GM12878 (cell line): ENCODE measurements around the gene CFAP52. TPM values are rescaled to one million over a fixed set of nuclear protein-coding genes. Genes with fewer than 3 reads are reported as not detected.

Experiments
- ATAC-seq: fragments of 200-7000 bp; cut with Tn5 transposase; 3 replicates; pipeline ENCODE4 v1.9.1; 2020; ENCODE audit warnings: mild to moderate bottlenecking, moderate library complexity
- BruUV-seq: library from RNA; stranded (reverse); fragments of 400-500 nt; replicated peaks from 2 replicates; lab custom pipeline; 2021; lab: Mats Ljungman, UMichigan
- CTCF ChIA-PET: fragments of 300-600 bp; sonication (Branson Sonifier 250); formaldehyde crosslinking; extraction: SDS; loops from one replicate; lab custom pipeline; 2021; ENCODE audit warnings: inconsistent platforms; lab: Yijun Ruan, JAX
- POLR2A ChIA-PET: fragments of 350-600 bp; formaldehyde crosslinking; extraction: SDS; loops from one replicate; lab custom pipeline; 2021; ENCODE audit warnings: inconsistent platforms; lab: Charles Lee
- RAD21 ChIA-PET: fragments of 300-600 bp; sonication (Branson Sonifier 250); formaldehyde crosslinking; loops from one replicate; lab custom pipeline; 2023; ENCODE audit warnings: antibody characterized with exemption; ENCODE audit not compliant: unreplicated experiment; lab: Charles Lee
- SMC1A ChIA-PET: fragments of 300-600 bp; sonication (Branson Sonifier 250); formaldehyde crosslinking; loops from one replicate; lab custom pipeline; 2023; ENCODE audit not compliant: unreplicated experiment, uncharacterized antibody; lab: Charles Lee
- DNase-seq: peaks from one replicate; pipeline ENCODE4 v3.0.0-alpha.2; 2011; ENCODE audit warnings: low read depth, low spot score
- FAIRE-seq: peaks from 3 replicates; lab custom pipeline; 2011; peaks lifted over from hg19 to GRCh38; lab: Jason Lieb, UNC
- H2AFZ ChIP-seq: 2 replicates; pipeline ENCODE4 v1.6.0; 2011; ENCODE audit warnings: low read depth, low read length, control low read depth; ENCODE audit not compliant: control insufficient read depth
- H3K27ac ChIP-seq: 2 replicates; pipeline ENCODE4 v1.5.1; 2011; ENCODE audit warnings: control low read depth; ENCODE audit not compliant: control insufficient read depth, insufficient read depth
- H3K27me3 ChIP-seq, 2 experiments: replicated peaks in 1 of 2; 2 replicates each; pipeline versions ENCODE4 v1.6.0 to v1.6.1; 2011; ENCODE audit warnings: low read length in 1 of 2; ENCODE audit not compliant: control insufficient read depth in 2 of 2, insufficient read depth in 2 of 2
- H3K36me3 ChIP-seq, 2 experiments: 2 replicates each; pipeline ENCODE4 v1.5.1; 2011; ENCODE audit warnings: low read length in 1 of 2; ENCODE audit not compliant: control insufficient read depth in 2 of 2, insufficient read depth in 2 of 2
- H3K4me1 ChIP-seq: 2 replicates; pipeline ENCODE4 v1.6.1; 2011; ENCODE audit warnings: mild to moderate bottlenecking, low read length, moderate library complexity, mixed read lengths; ENCODE audit not compliant: control insufficient read depth, insufficient read depth
- H3K4me2 ChIP-seq: 2 replicates; pipeline ENCODE4 v1.6.0; 2011; ENCODE audit warnings: control low read depth; ENCODE audit not compliant: control insufficient read depth, insufficient read depth
- H3K4me3 ChIP-seq: fragments of 200-600 bp; sonication (generic); 2 replicates; pipeline ENCODE4 v1.5.1; 2016
- H3K79me2 ChIP-seq: 2 replicates; pipeline ENCODE4 v1.6.0; 2011; ENCODE audit warnings: low read length; ENCODE audit not compliant: control insufficient read depth, insufficient read depth
- H3K9ac ChIP-seq: 2 replicates; pipeline ENCODE4 v1.8.0; 2011; ENCODE audit warnings: low read length, control low read depth, mixed read lengths; ENCODE audit not compliant: control insufficient read depth, insufficient read depth
- H3K9me3 ChIP-seq: replicated peaks from 3 replicates; pipeline ENCODE4 v1.5.1; 2011; ENCODE audit warnings: mild to moderate bottlenecking, low read length; ENCODE audit not compliant: control insufficient read depth, insufficient read depth
- H4K20me1 ChIP-seq: 2 replicates; pipeline ENCODE4 v1.6.0; 2011; ENCODE audit not compliant: control insufficient read depth, insufficient read depth
- BACH1 ChIP-seq: fragments of 450-650 bp; IDR thresholded peaks from 2 replicates; pipeline ENCODE4 v1.6.1; 2017; ENCODE audit warnings: mild to moderate bottlenecking, borderline replicate concordance
- BCLAF1 ChIP-seq: fragments of 450-650 bp; IDR thresholded peaks from 2 replicates; pipeline ENCODE4 v1.6.1; 2017; ENCODE audit warnings: antibody characterized with exemption, mild to moderate bottlenecking, moderate library complexity
- E4F1 ChIP-seq: fragments of 450-650 bp; IDR thresholded peaks from 2 replicates; pipeline ENCODE4 v1.6.1; 2018; ENCODE audit warnings: borderline replicate concordance, mild to moderate bottlenecking; ENCODE audit not compliant: partially characterized antibody
- ESRRA ChIP-seq: IDR thresholded peaks from 2 replicates; pipeline ENCODE4 v1.6.1; 2012; ENCODE audit warnings: mild to moderate bottlenecking, low read length, improper control_type of control experiment
- IKZF2 ChIP-seq, 2 experiments: fragments of 450-650 bp; IDR thresholded peaks; 2 replicates each; pipeline ENCODE4 v1.6.1; 2017; ENCODE audit warnings: mild to moderate bottlenecking in 2 of 2, moderate library complexity in 2 of 2
- MLLT1 ChIP-seq: fragments of 450-650 bp; IDR thresholded peaks from 2 replicates; pipeline ENCODE4 v1.6.1; 2016; ENCODE audit warnings: mild to moderate bottlenecking
- MTA2 ChIP-seq: fragments of 450-650 bp; IDR thresholded peaks from 2 replicates; pipeline ENCODE4 v1.6.1; 2016; ENCODE audit warnings: low read depth, mild to moderate bottlenecking, moderate library complexity
- MYB ChIP-seq: fragments of 150-350 bp; IDR thresholded peaks from 2 replicates; pipeline ENCODE4 v1.6.1; 2014; ENCODE audit warnings: mild to moderate bottlenecking, low read depth, low read length, borderline replicate concordance
- NKRF ChIP-seq: fragments of 450-650 bp; conservative IDR thresholded peaks from 2 replicates; pipeline ENCODE4 v1.6.1; 2017; ENCODE audit warnings: mild to moderate bottlenecking, moderate library complexity
- RAD21 ChIP-seq: IDR thresholded peaks from 2 replicates; pipeline ENCODE4 v1.6.1; 2011; ENCODE audit warnings: mild to moderate bottlenecking, low read depth, low read length, moderate library complexity; ENCODE audit not compliant: insufficient read depth
- TARDBP ChIP-seq: IDR thresholded peaks from 2 replicates; pipeline ENCODE4 v1.6.1; 2016; ENCODE audit warnings: borderline replicate concordance
- ZNF217 ChIP-seq: fragments of 450-650 bp; IDR thresholded peaks from 2 replicates; pipeline ENCODE4 v1.6.1; 2017; ENCODE audit warnings: antibody characterized with exemption, mild to moderate bottlenecking
- in situ Hi-C: fragments of 300-500 bp; cut with MboI; formaldehyde crosslinking; loops from 9 replicates; pipeline ENCODE4 v1.14.3; 2018; ENCODE audit warnings: mixed read lengths
- intact Hi-C: fragments of 100-400 bp; cut with micrococcal nuclease; formaldehyde crosslinking; loops from one replicate; pipeline ENCODE4 v1.14.2; 2022; ENCODE audit not compliant: unreplicated experiment
- polyA plus RNA-seq, 11 experiments: library from polyadenylated mRNA; depleted of rRNA in 4 of 11; unstranded in 6 of 11; stranded (reverse) in 5 of 11; fragments of >200 nt; fragmentation: Nextera tagmentation in 4 of 11; fragmentation: Illumina TruSeq in 1 of 11; extraction: Ambion mirVana in 4 of 11; extraction: Trizol in 1 of 11; gene quantifications; 1 replicate in 1 of 11; 2 replicates in 10 of 11; pipeline versions ENCODE4 v1.2.1 to v1.2.3, GENCODE V29; 2011 to 2016; ENCODE audit warnings: inconsistent platforms in 2 of 11, missing spikeins in 2 of 11, low read depth in 1 of 11
- total RNA-seq, 4 experiments: library from RNA; depleted of rRNA in 3 of 4; stranded (reverse); fragments of >200 nt in 3 of 4; fragmentation: Illumina TruSeq in 1 of 4; extraction: Trizol in 1 of 4; gene quantifications; 2 replicates each; pipeline versions ENCODE4 v1.2.1 to v1.2.3, GENCODE V29; 2013 to 2021

Gene CFAP52
- total and polyA plus RNA-seq, 10 of the 15 experiments (the other 5 are each of a cell fraction or from before 2014, with no cell fraction given), result 0.05 to 0.14 TPM; not detected in 8

- TF ChIP-seq NKRF, result no peak
- TF ChIP-seq, all 136 proteins: peak for 0
Observed at GRCh38 chr17:9557857-9558256, 18.6 kb upstream of the CFAP52 start (continued).

GRCh38 chr17:9564104-9564503 is 12.3 kb upstream of the CFAP52 start:
- no peaks in the 10 kb centered on the region for H3K27me3 ChIP-seq
- H3K36me3 ChIP-seq, result peaks cover 0 to 6% of the 10 kb centered on the region in 2 experiments; a peak in 3 of 4 replicates
- no peak for ATAC-seq
- FAIRE-seq, result no peak
- CTCF ChIA-PET, result interaction anchor here (0.9 to 2.0 kb wide), 2 partner anchors 9 to 17 kb away, joined by 3 to 6 read pairs; no protein-coding TSS in a partner anchor
- RAD21 ChIA-PET, result interaction anchor here (1.0 kb wide), 1 partner anchor 12 kb away, joined by 4 read pairs; no protein-coding TSS in a partner anchor
- H3K79me2 ChIP-seq, result no peaks in the 10 kb centered on the region
- POLR2A ChIA-PET, result no interaction called here
- no peak overlapping the region for H3K9ac ChIP-seq
- H3K9me3 ChIP-seq, result peaks cover 2% of the 10 kb centered on the region; the same call in 2 of the 3 replicates
- H3K27ac ChIP-seq, result no peak overlapping the region
- H3K4me3 ChIP-seq, result no peak overlapping the region
- intact Hi-C loops, result no loop called here
- no peak for DNase-seq
- H4K20me1 ChIP-seq, result no peaks in the 10 kb centered on the region
- H3K4me1 ChIP-seq, result peaks cover 4% of the 10 kb centered on the region; the same call in 1 of the 2 replicates
- no TSS peak for BruUV-seq
- in situ Hi-C loops, result no loop called here
- SMC1A ChIA-PET, result no interaction called here
- no peak overlapping the region for H2AFZ ChIP-seq
- H3K4me2 ChIP-seq, result no peak overlapping the region
- TF ChIP-seq RAD21, result no peak
- TF ChIP-seq MLLT1, result no peak
- TF ChIP-seq ZNF217, result no peak
- TF ChIP-seq IKZF2 (IDR thresholded peaks at IDR 0.05), result no peak
- TF ChIP-seq BCLAF1, result no peak
- no peak for TF ChIP-seq BACH1
- no peak for TF ChIP-seq MYB
- no peak for TF ChIP-seq E4F1
- TF ChIP-seq MTA2, result no peak
- no peak for TF ChIP-seq TARDBP
- TF ChIP-seq ESRRA, result no peak
